Measurements from ENCODE around the gene SLC16A14.
A peak's percentile ranks its signal among the peaks of the same experiment; 100 is the strongest.
"Not testable (repeated sequence)": the region's sequence is repeated elsewhere in the genome, so short reads cannot be mapped to it uniquely, and the experiment has no call there.

SLC16A14 gene, protein sequence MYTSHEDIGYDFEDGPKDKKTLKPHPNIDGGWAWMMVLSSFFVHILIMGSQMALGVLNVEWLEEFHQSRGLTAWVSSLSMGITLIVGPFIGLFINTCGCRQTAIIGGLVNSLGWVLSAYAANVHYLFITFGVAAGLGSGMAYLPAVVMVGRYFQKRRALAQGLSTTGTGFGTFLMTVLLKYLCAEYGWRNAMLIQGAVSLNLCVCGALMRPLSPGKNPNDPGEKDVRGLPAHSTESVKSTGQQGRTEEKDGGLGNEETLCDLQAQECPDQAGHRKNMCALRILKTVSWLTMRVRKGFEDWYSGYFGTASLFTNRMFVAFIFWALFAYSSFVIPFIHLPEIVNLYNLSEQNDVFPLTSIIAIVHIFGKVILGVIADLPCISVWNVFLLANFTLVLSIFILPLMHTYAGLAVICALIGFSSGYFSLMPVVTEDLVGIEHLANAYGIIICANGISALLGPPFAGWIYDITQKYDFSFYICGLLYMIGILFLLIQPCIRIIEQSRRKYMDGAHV

GRCh38 chr2:230068651-230069055, at the start of gene SLC16A14:
Gene SLC16A14 (minus strand): TSS chr2:230068924. CDS start chr2:230059352, 9,572 bp downstream.
- peak; percentile 56 for DNase-seq

- DNase-seq: no peak
Measured at GRCh38 chr2:230106771-230107170, 38.0 kb upstream of the SLC16A14 start.

GRCh38 chr2:230101967-230102366, 33.2 kb upstream of the SLC16A14 start:
- DNase-seq: not testable (repeated sequence)

GRCh38 chr2:230097841-230098240, 29.1 kb upstream of the SLC16A14 start:
- no peak for DNase-seq

GRCh38 chr2:230097424-230097823, 28.7 kb upstream of the SLC16A14 start:
- no peak for DNase-seq

GRCh38 chr2:230090967-230091366, 22.2 kb upstream of the SLC16A14 start:
- no peak for DNase-seq

- DNase-seq: no peak
Measured at GRCh38 chr2:230085201-230085600, 16.5 kb upstream of the SLC16A14 start.

DNA sequence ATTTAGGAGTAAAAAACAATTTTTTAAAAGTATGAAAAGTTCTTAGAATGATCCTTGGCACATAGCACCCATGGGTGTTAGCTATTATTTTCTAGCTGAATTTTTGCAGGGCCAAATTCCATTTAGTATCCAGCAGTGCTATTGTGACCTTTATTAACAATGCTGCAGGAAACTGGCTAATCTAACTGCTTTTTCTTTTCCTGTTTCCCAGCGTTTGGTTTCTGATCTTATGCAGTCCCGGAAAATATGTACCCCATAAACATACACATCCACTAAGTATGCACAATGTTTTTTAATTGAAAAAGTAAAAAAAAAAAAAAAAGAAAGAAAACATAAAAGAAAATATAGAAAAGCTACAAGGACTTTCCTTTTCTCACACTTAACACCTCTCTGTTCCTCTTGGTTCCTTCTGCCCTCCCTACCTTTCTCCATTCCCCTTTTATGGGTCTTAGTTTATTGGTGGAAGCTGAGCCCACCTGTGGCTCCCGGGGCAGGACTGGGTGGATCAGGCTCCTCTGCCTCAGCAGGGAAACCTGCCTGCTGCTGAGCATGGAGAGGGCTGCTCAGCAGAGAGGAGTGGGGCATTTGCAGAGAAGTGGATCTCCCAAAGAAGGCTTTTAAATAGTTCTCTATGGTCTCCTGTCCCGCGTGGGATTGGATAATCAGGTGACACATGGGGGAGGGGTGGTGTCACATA, 9.3 kb upstream of the SLC16A14 start:
- no peak for DNase-seq

- no peak for DNase-seq
Measured at GRCh38 chr2:230076819-230077218, 8.1 kb upstream of the SLC16A14 start.

GRCh38 chr2:230075988-230076631, 7.4 kb upstream of the SLC16A14 start:
- no peak for DNase-seq

DNA sequence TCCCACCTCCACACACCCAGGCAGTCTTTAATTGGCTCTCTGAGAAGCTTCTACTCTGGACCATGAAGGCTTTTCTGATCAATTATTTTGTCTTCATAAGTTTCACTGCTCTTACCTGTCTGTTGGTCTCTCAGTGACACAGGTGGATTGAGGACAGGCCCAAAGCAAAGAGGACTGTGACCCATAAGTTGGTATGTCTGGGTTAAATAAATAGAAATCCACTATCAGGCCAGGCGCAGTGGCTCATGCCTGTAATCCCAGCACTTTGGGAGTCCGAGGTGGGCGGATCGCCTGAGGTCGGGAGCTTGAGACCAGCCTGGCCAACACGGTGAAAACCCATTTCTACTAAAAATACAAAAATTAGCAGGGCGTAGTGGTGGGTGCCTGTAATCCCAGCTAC, 2.7 kb upstream of the SLC16A14 start:
- DNase-seq: no peak

DNA sequence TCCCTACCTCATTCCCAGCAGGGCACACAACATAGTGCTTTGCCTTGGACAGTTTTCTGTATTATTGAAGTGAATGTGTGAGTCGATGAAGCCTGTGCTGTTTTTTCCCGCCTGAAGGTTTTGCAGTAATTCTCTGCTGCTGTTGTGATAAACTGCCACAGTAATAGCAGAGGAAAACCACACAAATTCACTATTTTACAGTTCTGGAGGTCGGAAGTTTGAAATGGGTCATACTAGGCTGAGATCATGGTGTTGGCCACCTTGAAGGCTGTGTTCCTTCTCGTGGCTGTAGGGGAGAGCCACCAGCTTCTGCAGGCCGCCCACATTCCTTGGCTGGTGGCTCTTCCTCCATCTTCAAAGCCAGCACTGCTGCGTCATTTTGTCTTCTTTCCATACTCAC, 678 bp upstream of the SLC16A14 start:
- no peak for DNase-seq

- no peak for DNase-seq
Measured at GRCh38 chr2:230068016-230068650, 591 bp downstream of the SLC16A14 start.

GRCh38 chr2:230060672-230061293, 7.9 kb downstream of the SLC16A14 start:
- peak; percentile 22 for DNase-seq

DNA sequence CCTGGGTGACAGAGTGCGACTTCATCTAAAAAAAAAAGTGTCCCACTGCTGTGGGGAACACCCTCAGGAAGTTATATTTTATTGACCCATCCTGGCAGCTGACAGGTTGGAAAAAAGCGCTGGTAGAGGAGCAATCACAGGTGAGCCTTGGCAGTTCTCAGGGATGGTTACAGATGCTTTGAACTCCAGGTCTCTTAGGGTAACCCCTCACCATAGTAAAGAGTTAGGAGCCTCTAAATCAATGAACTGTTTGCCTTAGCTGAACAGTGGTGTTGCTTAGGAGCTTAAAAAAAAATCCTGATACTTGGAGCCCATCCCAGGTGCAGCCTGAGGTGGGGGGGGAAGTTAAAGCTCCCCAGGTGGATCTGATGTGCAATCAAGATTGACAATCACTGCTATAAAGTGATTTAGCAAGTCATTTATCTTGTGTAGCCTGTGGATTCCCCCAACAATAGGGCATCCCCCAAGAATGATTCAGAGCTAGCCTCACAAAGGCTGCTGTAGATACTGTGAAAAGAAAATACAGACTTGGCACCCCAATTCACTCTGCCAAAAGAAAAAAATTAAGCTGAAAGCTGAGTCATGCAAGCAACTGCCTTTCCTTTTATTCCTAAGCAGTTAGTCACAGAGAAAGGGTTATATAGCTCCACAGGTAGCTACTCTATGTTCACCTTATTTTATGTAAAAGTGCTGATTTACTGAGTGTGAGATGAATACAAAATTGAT, 14.8 kb downstream of the SLC16A14 start:
- DNase-seq: peak; percentile 80

- DNase-seq: peak; percentile 74
Measured at GRCh38 chr2:230052299-230052698, 16.4 kb downstream of the SLC16A14 start.

DNA sequence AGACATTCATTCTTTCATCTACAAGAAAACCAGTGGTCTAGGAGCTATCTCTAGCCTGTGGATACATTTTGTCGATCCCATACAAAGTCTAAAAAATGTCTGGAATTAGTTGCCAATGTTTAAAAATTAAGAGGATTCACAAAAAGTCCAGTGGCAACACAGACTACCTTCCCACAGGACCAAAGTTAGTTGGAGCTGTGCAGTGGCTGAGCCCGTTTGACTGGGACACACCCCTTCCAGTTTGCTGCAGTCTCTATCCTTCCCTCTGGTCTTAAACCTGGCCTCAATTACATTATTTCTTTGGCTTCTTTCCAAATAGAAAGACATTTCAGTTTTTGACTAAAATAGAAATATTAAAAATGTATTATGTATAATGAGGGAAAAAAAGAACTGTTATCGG, 18.6 kb downstream of the SLC16A14 start:
- no peak for DNase-seq

GRCh38 chr2:230048010-230048671, 20.6 kb downstream of the SLC16A14 start:
- DNase-seq: no peak

DNA sequence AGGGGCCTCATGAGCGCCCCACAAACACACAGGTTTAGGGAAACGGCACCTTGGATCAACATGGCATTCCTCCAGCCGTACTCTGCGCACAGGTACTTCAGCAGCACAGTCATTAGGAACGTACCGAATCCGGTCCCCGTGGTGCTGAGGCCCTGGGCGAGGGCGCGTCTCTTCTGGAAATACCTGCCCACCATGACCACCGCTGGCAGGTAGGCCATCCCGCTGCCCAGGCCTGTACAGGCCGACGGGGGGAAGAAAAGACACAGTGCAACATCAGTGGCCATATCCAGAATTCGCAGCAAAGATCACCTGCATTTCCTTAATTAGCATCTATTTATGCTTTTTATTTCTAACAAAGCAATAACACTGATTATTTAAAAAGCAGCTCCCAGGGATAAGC, 22.2 kb downstream of the SLC16A14 start:
- no peak for DNase-seq

GRCh38 chr2:230043461-230043860, 25.3 kb downstream of the SLC16A14 start:
- DNase-seq: no peak

- no peak for DNase-seq
Measured at GRCh38 chr2:230043025-230043424, 25.7 kb downstream of the SLC16A14 start.

Measured in kidney glomerular epithelial cell (primary cell).